Measurements from ENCODE around the gene PORCN. TPM values are rescaled to one million over a fixed set of nuclear protein-coding genes. Genes with fewer than 3 reads are reported as not detected.

PORCN gene
- total RNA-seq, 1 donor from 2014 or later = 9.4 TPM

- peaks cover 35% of the 10 kb centered on the region for H3K4me1 Mint-ChIP-seq (ENCODE audit: unreplicated experiment)
- peaks cover 7% of the 10 kb centered on the region for H3K27me3 Mint-ChIP-seq (ENCODE audit: unreplicated experiment)
- H3K36me3 Mint-ChIP-seq (ENCODE audit: low read depth, unreplicated experiment) = peaks cover 16% of the 10 kb centered on the region
- peak overlapping the region; percentile 81 for H3K27ac Mint-ChIP-seq (ENCODE audit: unreplicated experiment)
- H3K9me3 Mint-ChIP-seq (ENCODE audit: unreplicated experiment) = no peaks in the 10 kb centered on the region
- peak overlapping the region; percentile 95 for H3K4me3 Mint-ChIP-seq (ENCODE audit: unreplicated experiment)
- TF ChIP-seq, protein P1, sequence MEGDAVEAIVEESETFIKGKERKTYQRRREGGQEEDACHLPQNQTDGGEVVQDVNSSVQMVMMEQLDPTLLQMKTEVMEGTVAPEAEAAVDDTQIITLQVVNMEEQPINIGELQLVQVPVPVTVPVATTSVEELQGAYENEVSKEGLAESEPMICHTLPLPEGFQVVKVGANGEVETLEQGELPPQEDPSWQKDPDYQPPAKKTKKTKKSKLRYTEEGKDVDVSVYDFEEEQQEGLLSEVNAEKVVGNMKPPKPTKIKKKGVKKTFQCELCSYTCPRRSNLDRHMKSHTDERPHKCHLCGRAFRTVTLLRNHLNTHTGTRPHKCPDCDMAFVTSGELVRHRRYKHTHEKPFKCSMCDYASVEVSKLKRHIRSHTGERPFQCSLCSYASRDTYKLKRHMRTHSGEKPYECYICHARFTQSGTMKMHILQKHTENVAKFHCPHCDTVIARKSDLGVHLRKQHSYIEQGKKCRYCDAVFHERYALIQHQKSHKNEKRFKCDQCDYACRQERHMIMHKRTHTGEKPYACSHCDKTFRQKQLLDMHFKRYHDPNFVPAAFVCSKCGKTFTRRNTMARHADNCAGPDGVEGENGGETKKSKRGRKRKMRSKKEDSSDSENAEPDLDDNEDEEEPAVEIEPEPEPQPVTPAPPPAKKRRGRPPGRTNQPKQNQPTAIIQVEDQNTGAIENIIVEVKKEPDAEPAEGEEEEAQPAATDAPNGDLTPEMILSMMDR (IDR thresholded peaks at IDR 0.05; ENCODE audit: unreplicated experiment) = no peak
- DNase-seq (ENCODE audit: low spot score) = no peak
Observed at GRCh38 chrX:48475296-48475695, 33.5 kb upstream of the PORCN start.

DNA sequence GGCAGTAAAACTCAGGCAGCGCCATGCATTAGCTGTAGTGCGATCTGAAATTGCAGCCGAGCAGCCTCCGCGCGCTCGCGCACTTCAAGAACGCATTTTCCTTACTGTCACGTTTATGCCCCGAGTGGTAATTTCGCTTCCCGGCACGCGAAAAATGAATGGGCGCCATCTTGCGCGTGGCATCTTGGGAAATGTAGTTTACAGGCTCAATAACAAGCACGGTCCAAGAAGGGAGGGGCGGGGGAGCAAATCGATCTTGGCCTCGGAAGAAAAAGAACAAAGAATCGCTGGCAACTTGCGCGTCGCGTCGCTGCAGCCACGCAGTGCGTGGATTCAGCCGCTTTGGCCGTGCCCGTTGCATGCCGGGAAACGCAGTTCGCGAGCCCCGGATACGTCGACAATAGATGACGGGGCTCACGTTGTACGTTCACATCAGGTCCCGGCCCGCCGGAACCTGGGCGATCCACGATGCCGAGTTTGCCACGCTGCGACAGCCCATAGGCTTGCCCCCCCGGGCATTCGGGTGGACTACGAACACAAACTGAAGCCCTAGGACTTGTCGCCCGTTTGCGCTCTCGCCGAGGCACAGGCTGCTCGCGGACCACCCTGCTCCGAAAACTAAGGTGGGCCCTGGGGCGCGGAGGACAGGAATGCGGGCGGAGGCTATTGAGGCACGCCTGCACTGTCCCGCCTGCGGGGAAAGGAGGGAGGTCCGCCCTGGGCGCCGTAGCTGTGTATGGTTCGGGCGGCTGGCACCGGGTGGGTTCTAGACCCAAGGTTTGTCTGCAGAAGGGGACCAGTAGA, 32.8 kb upstream of the PORCN start, which contains the start of gene FTSJ1:
Gene FTSJ1 (plus strand): TSS at position 426 of the 804 bp plus-strand sequence. CDS start 1,849 bp downstream, outside the sequence.
- peaks cover 35% of the 10 kb centered on the region for H3K4me1 Mint-ChIP-seq (ENCODE audit: unreplicated experiment)
- peak within 1 kb of the TSS; percentile 95 for H3K4me3 Mint-ChIP-seq (ENCODE audit: unreplicated experiment)
- peaks cover 22% of the 10 kb centered on the region for H3K36me3 Mint-ChIP-seq (ENCODE audit: low read depth, unreplicated experiment)
- DNase-seq (ENCODE audit: low spot score) = peak; percentile 65
- H3K27me3 Mint-ChIP-seq (ENCODE audit: unreplicated experiment) = peaks cover 7% of the 10 kb centered on the region
- H3K27ac Mint-ChIP-seq (ENCODE audit: unreplicated experiment) = peak within 1 kb of the TSS; percentile 81
- no peaks in the 10 kb centered on the region for H3K9me3 Mint-ChIP-seq (ENCODE audit: unreplicated experiment)
- TF ChIP-seq, protein P1 (IDR thresholded peaks at IDR 0.05; ENCODE audit: unreplicated experiment) = no peak

DNA sequence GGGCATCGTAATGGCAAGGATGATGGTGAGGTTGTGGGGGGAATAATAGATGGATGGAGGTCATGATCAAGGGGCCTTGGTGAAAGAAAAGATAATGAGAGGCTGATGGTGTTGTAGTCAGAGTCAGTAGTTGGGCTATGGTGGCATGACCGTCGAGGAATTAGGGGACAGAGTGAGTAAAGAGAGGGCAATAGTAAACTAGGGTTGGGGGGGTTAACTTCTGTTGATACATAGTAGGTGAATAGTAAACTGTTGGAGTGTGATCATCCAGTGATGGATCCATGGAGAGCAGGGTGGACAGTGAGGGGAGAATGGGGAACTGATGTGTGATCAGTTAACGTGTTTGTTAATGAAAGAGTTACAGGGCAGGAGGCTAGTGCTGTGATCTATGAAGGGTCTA, 31.9 kb upstream of the PORCN start:
- no peaks in the 10 kb centered on the region for H3K9me3 Mint-ChIP-seq (ENCODE audit: unreplicated experiment)
- H3K27me3 Mint-ChIP-seq (ENCODE audit: unreplicated experiment) = peaks cover 4% of the 10 kb centered on the region
- DNase-seq (ENCODE audit: low spot score) = no peak
- H3K4me3 Mint-ChIP-seq (ENCODE audit: unreplicated experiment) = peak overlapping the region; percentile 95
- H3K27ac Mint-ChIP-seq (ENCODE audit: unreplicated experiment) = peak overlapping the region; percentile 48
- TF ChIP-seq, protein P1 (IDR thresholded peaks at IDR 0.05; ENCODE audit: unreplicated experiment) = no peak
- H3K4me1 Mint-ChIP-seq (ENCODE audit: unreplicated experiment) = peaks cover 30% of the 10 kb centered on the region
- peaks cover 22% of the 10 kb centered on the region for H3K36me3 Mint-ChIP-seq (ENCODE audit: low read depth, unreplicated experiment)

- H3K4me3 Mint-ChIP-seq (ENCODE audit: unreplicated experiment) = no peak overlapping the region
- TF ChIP-seq, protein P1 (IDR thresholded peaks at IDR 0.05; ENCODE audit: unreplicated experiment) = no peak
- H3K36me3 Mint-ChIP-seq (ENCODE audit: low read depth, unreplicated experiment) = peaks cover 22% of the 10 kb centered on the region
- H3K9me3 Mint-ChIP-seq (ENCODE audit: unreplicated experiment) = no peaks in the 10 kb centered on the region
- no peak overlapping the region for H3K27ac Mint-ChIP-seq (ENCODE audit: unreplicated experiment)
- H3K4me1 Mint-ChIP-seq (ENCODE audit: unreplicated experiment) = peaks cover 27% of the 10 kb centered on the region
- peaks cover 6% of the 10 kb centered on the region for H3K27me3 Mint-ChIP-seq (ENCODE audit: unreplicated experiment)
- no peak for DNase-seq (ENCODE audit: low spot score)
Observed at GRCh38 chrX:48477960-48478755, 30.6 kb upstream of the PORCN start.
